Measurements from ENCODE around the gene CALML6. TPM values are rescaled to one million over a fixed set of nuclear protein-coding genes. Genes with fewer than 3 reads are reported as not detected.

CALML6 gene
- total and polyA plus RNA-seq, 2 of the 8 experiments (the other 6 are each of a cell fraction or from before 2014, with no cell fraction given), result 0.54 to 1.3 TPM

GRCh38 chr1:1922702-1922955, 7.6 kb downstream of the CALML6 start (continued):
- TF ChIP-seq TAF7 (optimal IDR thresholded peaks at IDR 0.05; ENCODE audit: borderline replicate concordance, low read depth, low read length), result no peak
